ENCODE results near the gene IL7R.
"Not testable (repeated sequence)": the region's sequence is repeated elsewhere in the genome, so short reads cannot be mapped to it uniquely, and the experiment has no call there.

The IL7R gene

DNA sequence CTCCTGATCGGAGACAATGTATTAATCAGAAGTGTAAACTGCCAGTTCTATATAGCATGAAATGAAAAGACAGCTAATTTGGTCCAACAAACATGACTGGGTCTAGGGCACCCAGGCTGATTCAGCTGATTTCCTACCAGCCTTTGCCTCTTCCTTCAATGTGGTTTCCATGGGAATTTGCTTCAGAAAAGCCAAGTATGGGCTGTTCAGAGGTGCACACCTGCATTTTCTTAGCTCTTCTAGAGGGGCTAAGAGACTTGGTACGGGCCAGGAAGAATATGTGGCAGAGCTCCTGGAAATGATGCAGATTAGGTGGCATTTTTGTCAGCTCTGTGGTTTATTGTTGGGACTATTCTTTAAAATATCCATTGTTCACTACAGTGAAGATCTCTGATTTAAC lies 22.4 kb downstream of the IL7R start:
- FAIRE-seq = no peak
- DNase-seq (ENCODE audit: insufficient read length) = no peak
- TF ChIP-seq POLR2A (IDR thresholded peaks at IDR 0.05; ENCODE audit: low read depth, low read length) (no peak), TAF1 (IDR thresholded peaks at IDR 0.05; ENCODE audit: borderline replicate concordance, low read depth, low read length) (no peak), POLR2AphosphoS5 (IDR thresholded peaks at IDR 0.05; ENCODE audit: low read depth, low read length) (no peak)

DNA sequence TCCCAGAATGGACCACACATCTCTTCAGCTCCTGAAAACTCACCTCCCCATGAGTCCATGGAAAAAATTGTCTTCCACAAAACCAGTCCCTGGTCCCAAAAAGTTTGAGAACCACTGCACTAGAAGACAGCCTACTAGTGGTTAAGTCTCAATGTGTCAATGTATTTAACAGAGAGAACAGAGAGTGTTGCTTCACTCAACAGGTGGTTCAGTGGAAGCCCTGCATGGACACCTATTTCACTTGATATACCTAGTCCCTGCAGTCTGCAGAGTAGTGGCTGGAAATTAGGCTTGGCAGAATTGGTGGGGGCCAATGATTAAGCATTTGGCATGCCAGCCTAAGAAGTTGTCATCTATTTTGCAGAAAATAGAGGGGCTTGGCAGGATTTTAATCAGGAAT lies 23.0 kb downstream of the IL7R start:
- FAIRE-seq (no peak), DNase-seq (ENCODE audit: insufficient read length) (no peak)
- TF ChIP-seq POLR2A (IDR thresholded peaks at IDR 0.05; ENCODE audit: low read depth, low read length) = no peak
- no peak for TF ChIP-seq TAF1 (IDR thresholded peaks at IDR 0.05; ENCODE audit: borderline replicate concordance, low read depth, low read length)
- TF ChIP-seq POLR2AphosphoS5 (IDR thresholded peaks at IDR 0.05; ENCODE audit: low read depth, low read length) = no peak

DNA sequence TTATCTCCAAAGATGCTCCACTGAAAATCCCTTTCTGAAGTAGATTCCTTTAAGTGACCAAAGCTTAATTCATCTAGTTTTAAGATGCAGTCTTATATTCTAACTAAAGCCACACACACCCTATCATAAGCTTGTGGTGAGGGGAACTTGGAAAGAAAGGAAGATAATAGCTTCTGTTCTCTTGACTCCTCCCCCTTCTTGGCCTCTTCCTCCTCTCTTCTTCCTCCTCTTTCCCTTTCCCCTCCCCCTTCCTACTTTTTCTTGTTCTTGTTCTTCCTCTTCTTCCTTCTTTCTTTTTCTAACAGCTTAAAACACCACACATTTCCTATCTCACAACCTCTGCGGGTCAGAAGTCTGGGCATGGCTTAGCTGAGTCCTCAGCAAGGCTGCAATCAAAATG lies 23.5 kb downstream of the IL7R start:
- TF ChIP-seq TAF1 (IDR thresholded peaks at IDR 0.05; ENCODE audit: borderline replicate concordance, low read depth, low read length) (no peak), POLR2AphosphoS5 (IDR thresholded peaks at IDR 0.05; ENCODE audit: low read depth, low read length) (no peak), POLR2A (IDR thresholded peaks at IDR 0.05; ENCODE audit: low read depth, low read length) (no peak)
- no peak for FAIRE-seq
- DNase-seq (ENCODE audit: insufficient read length) = no peak

DNA sequence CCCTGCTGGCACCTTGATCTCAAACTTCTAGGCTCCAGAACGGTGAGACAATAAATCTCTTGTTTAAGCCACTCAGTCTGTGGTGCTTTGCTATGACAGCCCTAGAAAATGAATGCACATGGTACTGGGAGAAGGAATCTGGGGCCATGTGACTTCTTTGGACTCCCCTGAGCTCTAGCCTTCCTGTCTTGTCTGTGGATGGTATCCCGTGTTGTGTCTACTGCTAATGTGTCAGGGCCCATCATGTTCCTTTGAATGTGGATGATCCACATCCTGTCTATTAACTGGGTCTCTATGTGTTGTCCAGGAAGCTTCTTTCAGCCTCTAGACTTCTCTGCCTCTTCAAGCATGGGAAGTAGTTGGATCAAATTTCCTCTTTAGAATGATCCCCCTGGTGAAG lies 25.1 kb downstream of the IL7R start:
- FAIRE-seq (peak; percentile 48), DNase-seq (ENCODE audit: insufficient read length) (no peak)

DNA sequence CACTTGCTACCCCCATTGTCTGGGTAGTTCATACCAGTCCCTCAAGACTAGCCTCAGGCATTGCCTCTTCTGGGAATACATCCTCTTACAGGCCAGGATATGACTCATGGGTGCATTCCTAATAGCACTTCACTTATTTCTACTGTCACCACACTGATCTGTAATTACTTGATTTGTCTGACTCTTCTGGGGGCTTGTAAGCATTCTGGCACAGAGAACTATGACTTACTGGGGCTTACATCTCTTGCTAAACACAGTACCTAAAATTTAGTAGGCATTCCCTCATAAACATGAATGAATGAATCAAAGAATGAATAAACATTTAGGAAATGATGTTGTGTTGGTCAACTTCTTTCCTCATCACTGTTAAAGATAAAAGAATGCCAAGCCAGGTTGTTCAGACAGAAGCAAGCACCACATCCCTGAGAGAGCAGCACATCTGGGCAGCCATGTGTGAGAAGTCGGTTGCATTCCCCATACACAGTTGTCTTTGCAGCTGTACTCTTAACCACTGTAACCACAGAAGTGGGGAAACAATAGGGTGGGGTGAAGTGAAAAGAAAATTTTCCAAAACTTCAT lies 27.6 kb downstream of the IL7R start:
- DNase-seq (ENCODE audit: insufficient read length) (no peak), FAIRE-seq (peak; percentile 78)
- TF ChIP-seq POLR2AphosphoS5 (IDR thresholded peaks at IDR 0.05; ENCODE audit: low read depth, low read length) (no peak), POLR2A (IDR thresholded peaks at IDR 0.05; ENCODE audit: low read depth, low read length) (no peak), TAF1 (IDR thresholded peaks at IDR 0.05; ENCODE audit: borderline replicate concordance, low read depth, low read length) (no peak)

More for the DNA sequence above, 25.1 kb downstream of the IL7R start:
- TF ChIP-seq POLR2AphosphoS5 (IDR thresholded peaks at IDR 0.05; ENCODE audit: low read depth, low read length) (no peak), POLR2A (IDR thresholded peaks at IDR 0.05; ENCODE audit: low read depth, low read length) (no peak), TAF1 (IDR thresholded peaks at IDR 0.05; ENCODE audit: borderline replicate concordance, low read depth, low read length) (no peak)

DNA sequence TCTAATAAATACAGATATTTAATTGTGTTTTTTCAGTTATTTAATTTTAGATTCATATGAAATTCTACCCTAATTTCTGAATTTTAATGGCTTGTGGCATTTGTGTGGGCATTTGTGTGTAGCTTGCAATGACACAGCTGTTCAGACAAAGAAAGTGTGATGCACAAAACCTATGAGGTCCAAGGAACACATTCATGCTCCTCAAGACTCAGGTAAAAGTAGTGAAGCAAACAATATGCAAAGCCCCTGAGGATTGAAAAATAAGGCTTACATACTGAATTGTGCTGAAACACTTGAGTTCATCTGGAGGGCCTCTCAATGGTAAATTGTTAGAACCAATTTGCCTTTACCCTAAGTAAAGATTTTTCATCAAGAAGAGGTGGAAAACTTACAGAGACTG lies 28.1 kb downstream of the IL7R start:
- TF ChIP-seq TAF1 (IDR thresholded peaks at IDR 0.05; ENCODE audit: borderline replicate concordance, low read depth, low read length) (no peak), POLR2A (IDR thresholded peaks at IDR 0.05; ENCODE audit: low read depth, low read length) (no peak), POLR2AphosphoS5 (IDR thresholded peaks at IDR 0.05; ENCODE audit: low read depth, low read length) (no peak)
- DNase-seq (ENCODE audit: insufficient read length) (no peak), FAIRE-seq (no peak)

GRCh38 chr5:35886381-35886780 lies 29.7 kb downstream of the IL7R start:
- FAIRE-seq (no peak), DNase-seq (ENCODE audit: insufficient read length) (no peak)
- TF ChIP-seq POLR2A (IDR thresholded peaks at IDR 0.05; ENCODE audit: low read depth, low read length) (no peak), TAF1 (IDR thresholded peaks at IDR 0.05; ENCODE audit: borderline replicate concordance, low read depth, low read length) (no peak), POLR2AphosphoS5 (IDR thresholded peaks at IDR 0.05; ENCODE audit: low read depth, low read length) (no peak)

GRCh38 chr5:35887321-35888100 lies 30.8 kb downstream of the IL7R start:
- no peak for TF ChIP-seq TAF1 (IDR thresholded peaks at IDR 0.05; ENCODE audit: borderline replicate concordance, low read depth, low read length)
- no peak for TF ChIP-seq POLR2A (IDR thresholded peaks at IDR 0.05; ENCODE audit: low read depth, low read length)
- no peak for TF ChIP-seq POLR2AphosphoS5 (IDR thresholded peaks at IDR 0.05; ENCODE audit: low read depth, low read length)
- no peak for DNase-seq (ENCODE audit: insufficient read length)
- no peak for FAIRE-seq

- FAIRE-seq (no peak), DNase-seq (ENCODE audit: insufficient read length) (no peak)
- TF ChIP-seq TAF1 (IDR thresholded peaks at IDR 0.05; ENCODE audit: borderline replicate concordance, low read depth, low read length) = no peak
- no peak for TF ChIP-seq POLR2A (IDR thresholded peaks at IDR 0.05; ENCODE audit: low read depth, low read length)
- TF ChIP-seq POLR2AphosphoS5 (IDR thresholded peaks at IDR 0.05; ENCODE audit: low read depth, low read length) = no peak
Measured at GRCh38 chr5:35890021-35891020, 33.6 kb downstream of the IL7R start.

GRCh38 chr5:35892799-35893198 lies 36.1 kb downstream of the IL7R start:
- not testable (repeated sequence) for DNase-seq (ENCODE audit: insufficient read length); FAIRE-seq

- TF ChIP-seq POLR2A (IDR thresholded peaks at IDR 0.05; ENCODE audit: low read depth, low read length) (no peak), TAF1 (IDR thresholded peaks at IDR 0.05; ENCODE audit: borderline replicate concordance, low read depth, low read length) (no peak), POLR2AphosphoS5 (IDR thresholded peaks at IDR 0.05; ENCODE audit: low read depth, low read length) (no peak)
Measured at GRCh38 chr5:35894131-35894530, 37.4 kb downstream of the IL7R start.

More at GRCh38 chr5:35894131-35894530, 37.4 kb downstream of the IL7R start:
- FAIRE-seq (no peak), DNase-seq (ENCODE audit: insufficient read length) (no peak)

All from GM12892 (cell line).